ENCODE results near the gene KRTAP5-5.

KRTAP5-5 gene

GRCh38 chr11:1679881-1680280 is 50.3 kb downstream of the KRTAP5-5 start:
- DNase-seq (ENCODE audit: low spot score), result no peak

Data from LoVo (cell line).